Activated gamma-delta T cell (primary cell): Measurements from ENCODE around the gene DDR2.
"Not testable (repeated sequence)": the region's sequence is repeated elsewhere in the genome, so short reads cannot be mapped to it uniquely, and the experiment has no call there.

Experiments
- DNase-seq: peaks from one replicate; lab custom pipeline; 2025; lab: John Stamatoyannopoulos, UW

Gene DDR2

DNA sequence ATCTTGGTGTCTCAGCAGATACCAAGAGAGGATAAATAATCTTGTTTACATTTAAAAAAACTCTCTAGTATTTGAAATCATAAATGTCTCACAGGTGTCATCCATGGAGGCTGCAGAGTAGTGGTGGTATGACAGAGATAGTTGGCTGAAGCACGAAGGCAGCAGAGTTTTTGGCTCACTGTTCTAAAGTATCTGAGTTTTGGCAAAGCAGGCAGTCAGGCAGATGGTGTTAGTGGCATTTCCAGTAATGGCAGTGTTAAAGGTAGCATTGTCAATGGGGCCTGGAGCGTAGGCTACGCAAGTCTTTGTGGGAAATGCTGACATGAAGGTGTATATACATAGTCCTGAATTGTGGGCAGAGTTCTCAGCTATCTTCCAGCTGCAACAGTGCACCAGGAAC is 89.8 kb downstream of the DDR2 start:
- DNase-seq: no peak

DNA sequence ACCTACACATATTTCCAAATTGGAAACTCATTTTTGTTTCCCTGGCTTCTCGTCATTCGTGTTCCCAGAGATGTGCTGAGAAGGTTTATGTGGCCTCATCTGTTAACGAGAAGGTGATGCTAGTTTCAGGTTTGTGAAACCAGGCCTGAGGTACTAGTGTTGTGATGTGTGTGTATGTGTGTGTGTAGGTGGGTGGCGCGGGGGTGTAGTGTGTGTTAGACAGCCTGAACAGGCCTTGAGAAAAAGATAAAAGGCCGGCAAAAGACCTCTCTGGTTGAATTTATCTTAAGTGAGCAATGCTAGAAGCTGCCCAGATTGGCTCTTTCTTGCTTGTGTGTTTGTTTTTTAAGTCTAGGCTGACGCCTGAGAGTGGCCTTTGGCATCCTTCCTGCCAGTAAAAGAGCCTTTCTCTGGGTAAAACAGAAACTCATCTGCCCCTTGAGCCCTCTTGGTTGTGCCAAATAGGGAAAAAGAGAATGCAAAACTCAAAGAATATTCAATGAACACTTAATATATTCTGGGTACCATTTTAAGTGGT is 92.4 kb downstream of the DDR2 start:
- DNase-seq: no peak

DNA sequence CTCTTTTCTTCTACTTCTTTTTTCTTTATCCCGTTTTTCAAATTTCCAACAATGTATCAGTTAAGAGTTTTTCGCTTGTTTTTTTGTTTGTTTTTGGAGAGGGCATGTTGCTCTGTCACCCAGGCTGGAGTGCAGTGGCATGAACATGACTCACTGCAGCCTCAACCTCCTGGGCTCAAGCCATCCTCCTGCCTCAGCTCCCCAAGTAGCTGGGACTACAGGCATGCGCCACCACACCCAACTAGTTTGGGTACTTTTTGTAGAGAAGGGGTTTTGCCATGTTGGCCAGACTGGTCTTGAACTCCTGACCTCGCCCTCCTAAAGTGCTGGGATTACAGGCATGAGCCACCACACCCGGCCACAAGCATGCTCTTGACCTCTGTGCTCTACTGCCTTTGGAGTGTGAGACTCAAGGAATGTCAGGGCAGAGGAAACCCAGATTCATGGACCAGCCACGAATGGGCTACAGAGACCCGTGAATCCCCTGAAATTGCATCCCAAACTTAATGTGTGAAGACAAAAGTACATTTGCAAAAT is 93.1 kb downstream of the DDR2 start:
- DNase-seq: no peak

DNA sequence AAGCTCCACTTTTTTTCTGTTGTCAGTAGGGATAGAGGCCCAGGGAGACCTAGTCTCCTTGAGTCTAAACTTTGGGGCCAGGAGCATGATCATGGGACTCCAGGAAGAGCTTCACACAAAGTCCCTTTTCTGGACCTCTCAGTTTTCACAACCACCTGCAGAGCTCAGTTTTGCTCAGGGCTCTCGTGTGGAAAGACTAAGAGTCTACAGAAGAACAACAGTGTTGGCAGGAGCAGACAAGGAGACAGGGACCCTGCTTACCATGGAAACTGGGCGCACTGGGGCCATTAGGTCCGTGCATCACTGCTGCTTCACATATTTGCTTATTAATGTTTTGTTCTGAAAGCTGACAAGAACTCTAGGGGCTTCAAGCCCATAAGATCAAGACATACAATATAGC is 94.3 kb downstream of the DDR2 start:
- no peak for DNase-seq

DNA sequence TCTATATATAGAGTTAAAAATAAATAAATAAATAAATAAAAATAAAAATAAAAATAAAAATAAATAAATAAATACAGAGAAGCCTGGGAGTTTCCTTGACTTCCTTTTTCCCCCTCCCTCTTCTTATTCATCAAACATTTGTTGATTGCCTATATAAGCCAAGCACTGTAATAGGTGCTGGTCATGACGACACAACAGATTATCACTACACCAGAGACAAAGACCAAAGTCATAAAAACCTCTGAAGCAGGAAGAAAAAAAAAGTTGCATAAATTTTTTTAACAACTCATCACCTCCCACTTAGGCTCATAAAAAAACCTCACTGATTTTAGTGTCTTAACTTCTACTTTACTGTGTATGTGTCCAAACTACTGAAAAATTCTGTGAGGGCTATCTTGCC is 95.2 kb downstream of the DDR2 start:
- not testable (repeated sequence) for DNase-seq

DNA sequence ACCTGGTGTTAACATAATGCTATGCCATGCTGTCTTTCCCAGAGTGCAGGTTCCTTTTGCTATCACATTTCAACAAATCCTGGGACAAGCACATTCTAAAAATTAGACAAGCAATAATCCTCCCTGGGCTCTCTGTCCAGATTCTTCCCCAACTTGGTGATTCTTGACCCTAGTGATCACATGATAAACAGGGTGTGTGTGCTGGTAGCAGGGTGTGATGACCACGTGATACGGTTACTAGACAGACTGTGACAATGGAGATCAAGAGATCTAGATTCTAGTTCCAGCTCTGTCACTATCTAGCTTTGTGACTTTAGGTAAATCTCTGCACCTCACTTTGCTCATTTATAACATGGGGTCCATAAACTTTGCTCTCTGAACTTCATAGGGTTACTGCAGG is 96.3 kb downstream of the DDR2 start:
- DNase-seq: no peak

DNA sequence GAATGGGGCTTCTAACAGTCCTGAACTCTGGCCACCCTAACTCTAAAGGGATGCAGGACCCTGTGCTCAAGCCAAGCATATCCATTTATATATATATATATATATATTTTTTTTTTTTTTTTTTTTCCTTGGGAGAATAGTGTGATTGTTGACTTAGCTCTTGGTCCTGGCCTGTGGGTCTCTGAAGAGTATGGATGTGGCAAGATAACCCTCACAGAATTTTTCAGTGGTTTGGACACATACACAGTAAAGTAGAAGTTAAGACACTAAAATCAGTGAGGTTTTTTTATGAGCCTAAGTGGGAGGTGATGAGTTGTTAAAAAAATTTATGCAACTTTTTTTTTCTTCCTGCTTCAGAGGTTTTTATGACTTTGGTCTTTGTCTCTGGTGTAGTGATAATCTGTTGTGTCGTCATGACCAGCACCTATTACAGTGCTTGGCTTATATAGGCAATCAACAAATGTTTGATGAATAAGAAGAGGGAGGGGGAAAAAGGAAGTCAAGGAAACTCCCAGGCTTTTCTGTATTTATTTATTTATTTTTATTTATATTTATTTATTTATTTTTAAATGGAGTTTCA is 97.0 kb downstream of the DDR2 start:
- DNase-seq: not testable (repeated sequence)

DNA sequence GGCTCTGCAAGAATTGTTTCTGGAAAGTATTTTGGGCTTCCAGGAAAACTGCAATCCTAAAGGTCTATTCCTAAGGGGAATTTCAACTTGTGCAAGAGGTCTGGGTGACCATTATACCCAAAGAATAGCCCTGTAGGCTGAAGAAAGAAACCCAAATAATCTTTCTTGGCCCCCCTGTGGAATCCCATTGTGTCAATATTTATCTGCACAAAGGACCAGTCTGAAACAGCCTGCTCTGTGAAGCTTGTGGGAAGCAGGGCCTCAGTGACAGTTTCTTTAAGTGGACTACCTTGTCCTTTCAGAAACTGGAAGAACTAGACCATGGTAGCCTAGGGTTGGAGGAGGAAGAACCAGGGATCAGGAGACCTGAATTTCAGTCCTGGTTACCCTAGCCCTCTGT is 99.8 kb downstream of the DDR2 start:
- no peak for DNase-seq

- no peak for DNase-seq
These were observed 100.5 kb downstream of the DDR2 start for GRCh38 chr1:162732566-162733335.

DNA sequence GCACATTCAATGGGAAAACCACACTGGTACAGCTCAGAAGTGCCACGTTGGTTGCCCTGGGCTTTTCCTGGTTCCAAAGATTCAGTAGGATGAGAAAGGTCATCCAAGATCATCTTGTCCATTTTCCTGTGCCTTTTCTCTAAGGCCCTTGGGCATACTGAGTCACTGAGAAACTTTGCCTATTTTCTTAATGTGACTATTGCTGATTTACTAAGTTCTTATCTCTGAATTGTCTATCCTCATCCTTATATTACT is 101.0 kb downstream of the DDR2 start:
- DNase-seq: no peak

GRCh38 chr1:162734047-162734446 is 101.8 kb downstream of the DDR2 start:
- DNase-seq: no peak

DNA sequence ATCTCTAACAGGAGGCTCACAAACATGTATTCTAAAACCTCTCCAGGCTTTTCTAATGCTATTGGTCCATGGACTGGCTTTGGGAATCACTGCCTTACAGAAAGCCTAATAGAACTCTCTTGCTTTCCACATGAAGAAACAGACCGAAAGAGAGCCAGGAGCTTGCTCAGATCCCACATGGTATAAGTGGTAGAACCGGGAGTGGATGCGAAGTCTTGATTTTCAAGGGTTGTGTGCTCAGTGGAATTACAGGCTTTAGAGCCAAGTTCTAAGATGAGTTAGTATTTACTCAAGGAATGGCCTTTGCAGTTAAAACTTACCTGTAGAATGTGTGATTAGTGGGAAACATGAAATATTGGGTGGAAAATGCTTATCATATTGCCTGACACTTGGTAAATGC is 103.9 kb downstream of the DDR2 start:
- DNase-seq: no peak

DNA sequence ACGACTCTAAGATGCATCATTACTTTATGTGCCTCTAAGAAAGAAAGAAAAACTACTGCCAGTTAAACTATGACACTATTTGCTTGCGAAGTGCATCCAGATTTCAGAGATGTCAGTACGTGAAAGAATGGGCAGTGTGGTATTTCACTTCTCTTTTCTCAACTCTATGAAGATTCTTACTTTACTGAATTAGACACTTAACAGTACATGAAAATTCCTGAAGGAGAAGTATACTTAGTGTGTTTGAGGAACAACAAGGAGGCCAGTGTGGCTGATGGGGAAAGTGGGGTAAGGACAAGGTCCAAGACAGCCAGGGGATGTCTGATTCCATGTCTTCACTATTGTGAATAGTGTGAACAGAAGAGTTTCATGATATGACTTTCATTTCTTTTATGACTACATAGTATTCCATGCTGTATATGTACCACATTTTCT is 104.4 kb downstream of the DDR2 start:
- DNase-seq: no peak

DNA sequence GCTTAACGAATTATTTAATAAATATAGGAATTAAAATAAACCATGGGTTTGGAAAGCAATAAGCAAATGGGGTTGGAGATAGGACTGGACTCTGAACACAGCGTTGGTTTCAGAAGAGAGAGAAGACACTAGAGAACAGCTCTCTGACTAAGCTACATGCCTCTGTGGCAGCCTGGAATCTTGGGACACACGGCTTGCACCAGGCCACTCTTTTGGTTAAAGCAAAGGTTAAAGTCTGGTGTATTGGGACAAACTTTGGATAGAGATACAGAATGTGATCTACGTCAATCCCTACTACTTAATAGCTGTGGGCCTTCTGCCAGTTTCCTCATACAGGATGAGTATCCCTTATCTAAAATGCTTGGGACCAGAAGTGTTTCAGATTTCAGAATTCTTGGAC is 108.5 kb downstream of the DDR2 start:
- DNase-seq: no peak

DNA sequence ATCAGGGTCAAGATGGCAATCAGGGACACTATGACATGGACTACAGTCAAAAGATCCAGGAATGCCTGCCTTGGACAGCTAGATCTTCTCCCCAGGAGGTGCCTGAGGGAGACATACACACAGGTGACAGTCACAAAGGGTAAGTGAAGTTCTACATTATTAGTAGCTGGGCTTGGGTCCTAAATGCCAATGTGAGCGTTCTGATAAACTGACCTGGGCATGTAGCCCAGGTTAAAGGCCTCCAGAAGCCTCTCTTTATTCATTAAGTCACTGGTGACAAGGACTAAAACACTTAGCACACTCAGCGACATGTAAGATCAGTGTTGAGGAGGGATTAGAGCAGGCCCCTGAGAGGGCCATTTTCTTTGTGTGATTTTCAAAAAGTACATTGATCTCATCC is 109.3 kb downstream of the DDR2 start:
- DNase-seq: no peak

DNA sequence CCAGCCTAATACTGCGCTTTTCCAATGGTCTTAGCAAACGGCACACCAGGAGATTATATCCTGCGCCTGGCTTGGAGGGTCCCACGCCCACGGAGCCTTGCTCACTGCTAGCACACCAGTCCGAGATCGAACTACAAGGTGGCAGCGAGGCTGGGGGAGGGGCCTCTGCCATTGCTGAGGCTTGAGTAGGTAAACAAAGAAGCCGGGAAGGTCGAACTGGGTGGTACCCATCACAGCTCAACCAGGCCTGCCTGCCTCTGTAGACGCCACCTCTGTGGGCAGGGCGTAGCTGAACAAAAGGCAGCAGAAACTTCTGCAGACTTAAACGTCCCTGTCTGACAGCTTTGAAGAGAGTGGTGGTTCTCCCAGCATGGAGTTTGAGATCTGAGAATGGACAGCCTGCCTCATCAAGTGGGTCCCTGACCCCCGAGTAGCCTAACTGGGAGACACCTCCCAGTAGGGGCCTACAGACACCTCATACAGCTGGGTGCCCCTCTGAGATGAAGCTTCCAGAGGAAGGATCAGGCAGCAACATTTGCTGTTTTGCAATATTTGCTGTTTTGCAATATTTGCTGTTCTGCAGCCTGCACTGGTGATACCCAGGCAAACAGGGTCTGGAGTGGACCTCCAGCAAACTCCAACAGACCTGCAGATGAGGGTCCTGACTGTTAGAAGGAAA is 114.1 kb downstream of the DDR2 start:
- DNase-seq: not testable (repeated sequence)

DNA sequence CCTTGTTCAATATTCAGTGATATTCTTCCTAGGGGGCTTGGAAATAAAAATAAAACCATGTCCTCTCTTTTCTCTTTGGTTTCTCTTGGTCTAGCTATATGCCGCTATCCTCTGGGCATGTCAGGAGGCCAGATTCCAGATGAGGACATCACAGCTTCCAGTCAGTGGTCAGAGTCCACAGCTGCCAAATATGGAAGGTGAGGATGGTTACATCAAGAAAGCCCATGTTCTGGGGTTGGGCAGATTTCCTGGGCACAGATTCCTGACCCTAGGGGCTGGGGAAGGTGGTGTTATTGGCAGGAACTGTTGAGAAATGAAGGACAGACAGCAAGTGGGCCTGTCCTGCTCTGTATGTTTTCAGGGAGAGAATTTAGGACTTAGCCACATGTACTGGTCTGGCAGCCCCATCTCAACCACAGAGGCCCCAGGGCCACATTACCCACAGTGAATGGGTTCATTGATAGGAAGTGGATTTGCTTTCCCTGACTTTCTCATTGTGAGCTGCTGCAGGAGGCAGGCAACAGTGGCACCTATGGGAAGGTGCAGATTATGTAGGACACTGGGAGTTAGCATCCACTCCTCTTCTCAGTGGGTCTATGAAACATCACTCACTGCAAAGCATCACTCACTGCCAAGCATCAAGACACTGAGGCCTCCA is 120.9 kb downstream of the DDR2 start:
- no peak for DNase-seq

DNA sequence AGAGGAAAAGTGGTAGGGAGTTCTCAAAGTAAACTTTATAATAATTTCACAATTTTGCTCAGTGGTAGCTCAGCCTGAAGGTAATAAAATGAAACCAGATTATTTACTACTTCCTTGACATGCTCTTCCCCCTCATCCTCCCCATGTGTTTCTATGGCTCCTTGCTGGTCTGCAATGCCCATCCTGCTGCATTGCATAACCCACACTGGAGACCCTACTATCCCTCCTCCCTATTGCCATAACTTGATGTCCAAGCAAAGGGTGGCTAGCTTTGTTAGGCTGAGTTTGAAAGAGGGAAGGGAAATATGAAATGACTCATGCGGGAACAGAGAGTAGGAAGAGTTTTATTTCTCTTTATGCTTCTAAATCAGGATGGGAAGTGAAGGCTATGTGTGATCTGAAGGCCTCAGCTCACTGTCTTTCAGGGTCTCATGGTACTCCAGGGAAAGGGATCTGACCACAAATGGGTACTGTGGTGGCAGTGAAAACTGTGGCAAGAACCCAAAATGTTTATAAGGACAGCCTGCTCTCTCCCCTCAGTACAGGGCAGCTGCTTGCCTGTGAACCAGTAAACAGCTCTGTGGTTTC is 121.8 kb downstream of the DDR2 start:
- DNase-seq: no peak

- no peak for DNase-seq
These were observed 123.0 kb downstream of the DDR2 start for GRCh38 chr1:162755306-162755705.

GRCh38 chr1:162756523-162756922 is 124.3 kb downstream of the DDR2 start:
- no peak for DNase-seq

DNA sequence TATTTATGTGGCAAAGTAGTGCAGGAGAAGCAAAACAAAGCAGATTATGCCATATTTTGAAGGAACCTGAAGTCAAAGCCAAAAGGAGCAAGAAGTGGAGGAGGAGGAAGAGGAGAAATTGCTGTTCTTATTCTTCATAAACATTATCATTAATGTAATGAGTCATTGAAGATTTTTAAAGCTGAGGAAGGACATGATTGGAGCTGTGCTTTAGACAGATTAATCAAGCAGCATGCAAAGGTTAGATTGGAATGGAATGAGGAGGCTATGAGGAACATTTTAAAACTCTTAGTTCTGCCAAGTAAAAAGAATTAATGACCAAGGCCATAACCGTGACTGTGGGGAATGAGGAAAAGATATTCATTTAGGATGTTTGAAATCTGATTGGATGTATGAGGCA is 125.2 kb downstream of the DDR2 start:
- no peak for DNase-seq

GRCh38 chr1:162765788-162766187 is 133.5 kb downstream of the DDR2 start:
- DNase-seq: no peak
